RWPE2 (cell line): ENCODE measurements around the gene C13orf46.
A peak's percentile ranks its signal among the peaks of the same experiment; 100 is the strongest.

Source experiments
- ATAC-seq: fragments of 200-7000 bp; cut with Tn5 transposase; 3 replicates; pipeline ENCODE4 v1.9.1; 2021; ENCODE audit warnings: low read depth
- DNase-seq: peaks from one replicate; pipeline ENCODE4 v3.0.0-alpha.2; 2020; ENCODE audit warnings: low spot score
- H3K27ac ChIP-seq: fragments of 450-650 bp; 2 replicates; pipeline ENCODE4 v1.5.1; 2017; ENCODE audit warnings: mild to moderate bottlenecking; ENCODE audit not compliant: poor library complexity, severe bottlenecking
- H3K27me3 ChIP-seq: fragments of 250-450 bp; sonication (Bioruptor Pico); 2 replicates; pipeline ENCODE4 v1.5.1; 2021; ENCODE audit warnings: mild to moderate bottlenecking, moderate library complexity; ENCODE audit not compliant: insufficient read depth, poor library complexity, severe bottlenecking
- H3K36me3 ChIP-seq: fragments of 250-450 bp; sonication (Bioruptor Pico); 2 replicates; pipeline ENCODE4 v1.5.1; 2020; ENCODE audit warnings: low read depth, mild to moderate bottlenecking, moderate library complexity
- H3K4me1 ChIP-seq: fragments of 250-450 bp; sonication (Bioruptor Pico); 2 replicates; pipeline ENCODE4 v1.5.1; 2021; ENCODE audit warnings: mild to moderate bottlenecking, moderate library complexity; ENCODE audit not compliant: insufficient read depth, poor library complexity, severe bottlenecking
- H3K4me3 ChIP-seq: fragments of 250-450 bp; sonication (Bioruptor Pico); 2 replicates; pipeline ENCODE4 v1.5.1; 2021; ENCODE audit warnings: mild to moderate bottlenecking, moderate library complexity; ENCODE audit not compliant: severe bottlenecking
- H3K9me3 ChIP-seq: fragments of 250-450 bp; sonication (Bioruptor Pico); 2 replicates; pipeline ENCODE4 v1.5.1; 2021; ENCODE audit warnings: mild to moderate bottlenecking, moderate library complexity; ENCODE audit not compliant: severe bottlenecking
- TF ChIP-seq, protein P1 (sequence below): fragments of 450-650 bp; IDR thresholded peaks from one replicate; pipeline ENCODE4 v1.5.1; 2017; ENCODE audit warnings: mild to moderate bottlenecking, moderate library complexity; ENCODE audit not compliant: poor library complexity, severe bottlenecking

The C13orf46 gene

DNA sequence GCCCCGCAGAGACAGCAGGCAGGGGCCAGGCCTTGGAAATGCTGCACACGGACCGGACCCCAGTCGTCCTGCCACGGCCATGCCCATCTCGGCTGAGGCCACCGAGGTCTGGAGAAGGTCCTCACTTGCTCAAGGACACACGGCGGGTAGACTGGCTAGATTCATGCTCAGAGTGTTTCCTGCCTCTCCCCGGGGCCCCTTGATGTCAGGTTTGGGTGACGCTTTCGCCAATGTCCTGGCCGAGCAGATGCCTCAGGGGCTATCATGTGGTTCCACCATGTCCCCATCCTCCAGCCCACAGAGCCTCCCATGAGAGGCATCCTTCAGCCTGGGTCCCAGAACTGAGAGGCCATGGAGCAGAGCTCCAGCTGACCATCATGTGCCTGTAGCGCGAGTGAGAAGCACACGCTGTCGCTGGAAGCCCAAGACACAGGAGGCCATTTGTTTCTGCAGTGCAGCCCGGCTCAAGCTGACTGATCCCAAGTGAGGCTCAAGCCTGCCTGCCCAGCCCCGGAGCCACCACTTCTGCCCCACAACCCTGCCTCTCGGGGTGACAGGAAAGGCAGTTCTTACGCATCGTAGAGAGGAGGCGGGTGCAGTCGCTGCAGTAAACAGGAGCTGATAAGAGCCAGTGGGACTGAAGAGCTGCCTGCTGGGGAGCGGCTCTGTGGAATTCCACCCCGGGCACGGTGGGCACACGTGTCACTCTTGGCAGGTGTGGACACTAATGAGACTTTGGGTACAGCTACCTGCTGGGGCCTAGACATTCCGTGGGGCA, 56.1 kb downstream of the C13orf46 start:
- H3K27me3 ChIP-seq, result no peaks in the 10 kb centered on the region
- H3K36me3 ChIP-seq, result no peaks in the 10 kb centered on the region
- H3K4me3 ChIP-seq, result no peak overlapping the region
- no peak for ATAC-seq
- no peaks in the 10 kb centered on the region for H3K4me1 ChIP-seq
- no peak overlapping the region for H3K27ac ChIP-seq
- H3K9me3 ChIP-seq, result peaks cover 16% of the 10 kb centered on the region
- TF ChIP-seq, protein P1, sequence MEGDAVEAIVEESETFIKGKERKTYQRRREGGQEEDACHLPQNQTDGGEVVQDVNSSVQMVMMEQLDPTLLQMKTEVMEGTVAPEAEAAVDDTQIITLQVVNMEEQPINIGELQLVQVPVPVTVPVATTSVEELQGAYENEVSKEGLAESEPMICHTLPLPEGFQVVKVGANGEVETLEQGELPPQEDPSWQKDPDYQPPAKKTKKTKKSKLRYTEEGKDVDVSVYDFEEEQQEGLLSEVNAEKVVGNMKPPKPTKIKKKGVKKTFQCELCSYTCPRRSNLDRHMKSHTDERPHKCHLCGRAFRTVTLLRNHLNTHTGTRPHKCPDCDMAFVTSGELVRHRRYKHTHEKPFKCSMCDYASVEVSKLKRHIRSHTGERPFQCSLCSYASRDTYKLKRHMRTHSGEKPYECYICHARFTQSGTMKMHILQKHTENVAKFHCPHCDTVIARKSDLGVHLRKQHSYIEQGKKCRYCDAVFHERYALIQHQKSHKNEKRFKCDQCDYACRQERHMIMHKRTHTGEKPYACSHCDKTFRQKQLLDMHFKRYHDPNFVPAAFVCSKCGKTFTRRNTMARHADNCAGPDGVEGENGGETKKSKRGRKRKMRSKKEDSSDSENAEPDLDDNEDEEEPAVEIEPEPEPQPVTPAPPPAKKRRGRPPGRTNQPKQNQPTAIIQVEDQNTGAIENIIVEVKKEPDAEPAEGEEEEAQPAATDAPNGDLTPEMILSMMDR, result no peak
- DNase-seq, result no peak

DNA sequence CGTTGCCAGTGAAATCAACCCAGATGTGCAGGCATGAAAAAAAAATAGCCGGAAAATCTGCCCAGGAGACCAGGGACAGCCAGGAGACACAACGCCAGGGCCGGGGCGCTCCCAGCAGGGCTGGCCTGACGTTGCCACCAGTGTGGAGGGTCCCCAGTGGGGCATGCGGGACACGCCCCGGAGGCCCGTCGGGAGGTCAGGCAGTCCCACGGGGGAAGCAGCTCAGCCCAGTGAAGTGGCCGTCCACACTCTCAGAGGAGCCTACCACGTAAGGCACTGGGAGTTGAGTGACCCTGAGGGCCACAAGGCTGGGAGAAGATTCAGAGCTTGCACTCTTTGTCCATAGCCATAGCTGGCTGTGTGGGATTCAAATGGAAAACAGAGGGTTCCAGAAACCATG, 56.8 kb downstream of the C13orf46 start:
- ATAC-seq, result no peak
- Histone ChIP-seq H3K27ac (peak overlapping the region; percentile 97), H3K27me3 (no peaks in the 10 kb centered on the region), H3K36me3 (no peaks in the 10 kb centered on the region), H3K4me3 (no peak overlapping the region), H3K4me1 (no peaks in the 10 kb centered on the region), H3K9me3 (peaks cover 16% of the 10 kb centered on the region)
- TF ChIP-seq, protein P1, result no peak
- DNase-seq, result no peak

DNA sequence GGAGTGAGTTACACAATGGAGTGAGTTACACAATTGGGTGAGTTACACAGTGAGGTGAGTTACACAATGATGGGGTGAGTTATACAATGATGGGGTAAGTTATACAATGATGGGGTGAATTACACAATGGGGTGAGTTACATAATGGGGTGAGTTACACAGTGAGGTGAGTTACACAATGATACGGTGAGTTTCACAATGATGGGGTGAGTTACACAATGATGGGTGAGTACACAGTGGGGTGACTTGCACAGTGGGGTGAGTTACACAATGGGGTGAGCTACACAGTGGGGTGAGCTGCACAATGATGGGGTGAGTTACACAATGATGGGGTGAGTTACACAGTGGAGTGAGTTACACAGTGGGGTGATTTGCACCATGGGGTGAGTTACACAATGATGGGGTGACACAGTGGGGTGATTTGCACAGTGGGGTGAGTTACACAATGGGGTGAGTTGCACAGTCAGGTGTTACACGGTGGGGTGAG, 57.5 kb downstream of the C13orf46 start:
- Histone ChIP-seq H3K4me3 (no peak overlapping the region), H3K4me1 (no peaks in the 10 kb centered on the region), H3K27ac (peak overlapping the region; percentile 97), H3K36me3 (no peaks in the 10 kb centered on the region), H3K27me3 (no peaks in the 10 kb centered on the region), H3K9me3 (peaks cover 15% of the 10 kb centered on the region)
- ATAC-seq (0 out of 3 replicates have a peak, but pooled peaks have one; percentile 10), DNase-seq (no peak)
- TF ChIP-seq, protein P1, result no peak

DNA sequence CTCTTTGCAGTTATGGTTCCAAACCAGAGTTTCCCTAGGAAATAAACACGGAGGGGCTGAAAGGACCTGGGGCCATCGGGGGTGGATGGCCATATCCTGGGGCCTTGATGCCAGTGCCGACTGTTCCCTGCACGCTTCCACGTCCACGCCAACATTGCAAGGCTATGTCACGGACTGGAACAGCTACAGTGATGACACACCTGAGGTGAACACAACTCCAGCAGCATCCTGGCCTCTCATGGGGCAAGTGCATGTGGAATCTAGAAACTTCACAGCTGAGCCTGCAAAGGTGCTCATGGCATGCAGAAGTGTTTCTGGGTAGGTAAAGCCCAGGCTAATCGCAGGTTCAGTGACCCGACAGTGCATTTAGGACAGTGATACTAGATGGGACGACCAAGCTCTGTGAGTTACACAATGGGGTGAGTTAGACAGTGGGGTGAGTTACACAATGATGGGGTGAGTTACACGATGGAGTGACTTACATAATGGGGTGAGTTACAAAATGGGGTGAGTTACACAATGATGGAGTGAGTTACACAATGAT, 58.0 kb downstream of the C13orf46 start:
- ATAC-seq, result no peak
- Histone ChIP-seq H3K27me3 (no peaks in the 10 kb centered on the region), H3K4me3 (no peak overlapping the region), H3K4me1 (no peaks in the 10 kb centered on the region), H3K27ac (peak overlapping the region; percentile 97), H3K36me3 (no peaks in the 10 kb centered on the region), H3K9me3 (peaks cover 13% of the 10 kb centered on the region)
- TF ChIP-seq, protein P1, result no peak
- DNase-seq, result no peak
